Measurements from ENCODE around the gene ADCY4.

Gene ADCY4

GRCh38 chr14:24304019-24304387 lies 30.9 kb downstream of the ADCY4 start:
- no peaks in the 10 kb centered on the region for H3K9me3 ChIP-seq (ENCODE audit: control insufficient read depth, insufficient read depth, low read depth, low read length)
- H3K36me3 ChIP-seq (ENCODE audit: control insufficient read depth, insufficient read depth, low read length): peaks cover 64% of the 10 kb centered on the region
- H3K27ac ChIP-seq (ENCODE audit: low read depth, low read length): no peak overlapping the region
- H3K9ac ChIP-seq (ENCODE audit: low read length): no peak overlapping the region
- no peak overlapping the region for H3K4me3 ChIP-seq (ENCODE audit: low read depth, low read length)
- peaks cover 9% of the 10 kb centered on the region; the same call in 1 of the 2 replicates for H3K4me1 ChIP-seq (ENCODE audit: control insufficient read depth, insufficient read depth, low read length)
- H3K27me3 ChIP-seq (ENCODE audit: control insufficient read depth, insufficient read depth, low read length): no peaks in the 10 kb centered on the region

GRCh38 chr14:24300326-24300980 lies 34.4 kb downstream of the ADCY4 start:
- Histone ChIP-seq H3K4me1 (ENCODE audit: control insufficient read depth, insufficient read depth, low read length) (peaks cover 14% of the 10 kb centered on the region), H3K9ac (ENCODE audit: low read length) (peak overlapping the region; percentile 81), H3K9me3 (ENCODE audit: control insufficient read depth, insufficient read depth, low read depth, low read length) (no peaks in the 10 kb centered on the region), H3K27ac (ENCODE audit: low read depth, low read length) (peak overlapping the region; percentile 38; the same call in 1 of the 2 replicates), H3K4me3 (ENCODE audit: low read depth, low read length) (peak overlapping the region; percentile 90), H3K27me3 (ENCODE audit: control insufficient read depth, insufficient read depth, low read length) (no peaks in the 10 kb centered on the region), H3K36me3 (ENCODE audit: control insufficient read depth, insufficient read depth, low read length) (peaks cover 53% of the 10 kb centered on the region)

DNA sequence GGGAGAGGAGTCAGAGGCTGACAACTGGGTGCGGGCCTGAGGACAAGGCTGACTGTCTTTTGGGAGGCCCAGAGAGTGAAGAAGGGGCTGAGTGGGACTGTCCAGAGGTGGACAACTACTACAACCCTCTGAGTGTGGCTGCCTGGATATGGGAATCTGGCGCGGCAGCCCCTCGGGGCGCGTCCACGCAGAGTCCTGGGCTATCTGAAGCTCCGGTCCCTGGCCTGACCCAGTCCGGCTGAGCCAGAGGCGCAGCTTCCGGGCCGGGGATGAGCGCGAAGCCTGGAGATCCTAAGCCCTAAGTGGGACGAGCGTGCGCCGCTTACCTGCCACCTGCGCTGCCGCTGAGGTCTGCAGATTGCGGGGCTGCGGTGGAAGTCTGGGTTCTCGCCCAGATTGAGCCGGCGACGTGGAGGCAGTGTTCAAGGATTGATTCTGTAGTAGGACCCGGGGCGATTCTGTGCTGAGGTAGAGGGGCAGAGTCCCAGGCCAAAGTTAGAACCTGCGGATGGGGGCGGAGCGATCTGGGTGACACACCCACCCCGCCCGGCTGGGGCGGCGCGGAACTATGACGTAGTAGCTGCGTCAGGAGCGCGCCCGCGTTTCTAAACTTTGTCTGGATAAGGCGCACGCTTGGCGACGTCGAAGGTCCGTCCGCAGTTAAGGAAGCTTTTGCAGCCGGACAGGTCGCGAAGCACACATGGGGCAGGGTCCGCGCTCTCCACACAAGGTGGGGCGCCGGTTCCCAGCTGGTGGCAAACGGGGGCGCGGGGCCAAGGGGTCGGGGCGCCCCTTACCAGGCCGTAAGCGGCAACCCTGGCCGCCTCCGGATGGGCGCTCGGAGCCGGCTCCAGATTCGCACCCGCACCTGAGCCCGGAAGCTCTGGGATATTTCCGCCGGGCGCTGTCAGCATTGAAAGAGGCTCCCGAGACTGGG lies 35.3 kb downstream of the ADCY4 start, which contains the start of the genes DHRS1 and NOP9:
Gene DHRS1 (minus strand): TSS at position 526 of the 937 bp plus-strand sequence. CDS start 674 bp downstream, outside the sequence.
Gene NOP9 (plus strand): TSS at position 596 of the 937 bp plus-strand sequence. CDS start 105 bp downstream, at position 701.
- Histone ChIP-seq H3K27me3 (ENCODE audit: control insufficient read depth, insufficient read depth, low read length) (no peaks in the 10 kb centered on the region), H3K36me3 (ENCODE audit: control insufficient read depth, insufficient read depth, low read length) (peaks cover 48% of the 10 kb centered on the region), H3K27ac (ENCODE audit: low read depth, low read length) (peak within 1 kb of the TSS; percentile 38; the same call in 1 of the 2 replicates), H3K9me3 (ENCODE audit: control insufficient read depth, insufficient read depth, low read depth, low read length) (no peaks in the 10 kb centered on the region), H3K9ac (ENCODE audit: low read length) (peak within 1 kb of the TSS; percentile 81), H3K4me1 (ENCODE audit: control insufficient read depth, insufficient read depth, low read length) (peaks cover 14% of the 10 kb centered on the region), H3K4me3 (ENCODE audit: low read depth, low read length) (peak within 1 kb of the TSS; percentile 90)

GRCh38 chr14:24298892-24299254 lies 36.0 kb downstream of the ADCY4 start:
- H3K4me3 ChIP-seq (ENCODE audit: low read depth, low read length): peak overlapping the region; percentile 90
- no peaks in the 10 kb centered on the region for H3K27me3 ChIP-seq (ENCODE audit: control insufficient read depth, insufficient read depth, low read length)
- peak overlapping the region; percentile 81 for H3K9ac ChIP-seq (ENCODE audit: low read length)
- H3K4me1 ChIP-seq (ENCODE audit: control insufficient read depth, insufficient read depth, low read length): peaks cover 14% of the 10 kb centered on the region
- H3K36me3 ChIP-seq (ENCODE audit: control insufficient read depth, insufficient read depth, low read length): peaks cover 42% of the 10 kb centered on the region
- H3K9me3 ChIP-seq (ENCODE audit: control insufficient read depth, insufficient read depth, low read depth, low read length): no peaks in the 10 kb centered on the region
- no peak overlapping the region for H3K27ac ChIP-seq (ENCODE audit: low read depth, low read length)

DNA sequence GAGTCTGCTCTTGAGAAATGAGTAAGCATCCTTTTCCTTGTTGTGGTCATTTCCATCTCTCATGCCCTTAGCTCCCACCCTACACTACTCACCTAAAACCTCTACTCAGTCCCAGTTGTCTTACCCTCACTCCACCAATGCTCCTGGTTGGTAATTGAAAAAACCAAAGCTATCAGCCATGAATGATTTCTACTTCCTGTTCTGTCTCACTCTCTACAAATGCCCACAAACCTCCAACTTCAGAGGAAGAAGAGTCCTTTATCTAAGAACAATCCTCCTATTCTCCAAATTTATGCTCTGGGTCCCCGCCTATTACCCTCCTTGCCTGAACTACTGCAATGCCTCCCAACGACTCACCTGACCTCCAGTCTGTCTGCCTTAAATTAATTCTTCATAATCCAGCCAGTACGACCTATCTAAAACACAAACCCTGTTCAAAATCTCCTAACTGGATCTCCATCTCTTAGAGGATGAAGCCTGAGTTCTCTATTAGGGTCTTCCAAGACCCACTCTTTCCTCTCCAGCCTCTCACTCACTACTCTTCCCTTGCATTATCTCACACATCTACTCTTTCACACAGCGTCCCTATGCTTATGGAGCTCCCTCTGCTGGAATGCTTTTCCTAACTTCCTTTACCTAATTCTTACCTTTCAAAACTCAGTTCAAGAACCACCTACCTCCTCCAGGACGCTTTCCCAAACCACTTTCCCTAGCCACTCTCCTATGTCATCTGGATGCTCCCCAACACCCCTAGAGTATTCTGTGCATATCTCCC lies 37.5 kb downstream of the ADCY4 start:
- Histone ChIP-seq H3K4me3 (ENCODE audit: low read depth, low read length) (no peak overlapping the region), H3K9ac (ENCODE audit: low read length) (no peak overlapping the region), H3K27ac (ENCODE audit: low read depth, low read length) (no peak overlapping the region), H3K9me3 (ENCODE audit: control insufficient read depth, insufficient read depth, low read depth, low read length) (no peaks in the 10 kb centered on the region), H3K36me3 (ENCODE audit: control insufficient read depth, insufficient read depth, low read length) (peaks cover 32% of the 10 kb centered on the region), H3K27me3 (ENCODE audit: control insufficient read depth, insufficient read depth, low read length) (no peaks in the 10 kb centered on the region), H3K4me1 (ENCODE audit: control insufficient read depth, insufficient read depth, low read length) (peaks cover 14% of the 10 kb centered on the region)

GRCh38 chr14:24296341-24297157 lies 38.3 kb downstream of the ADCY4 start:
- H3K27me3 ChIP-seq (ENCODE audit: control insufficient read depth, insufficient read depth, low read length): no peaks in the 10 kb centered on the region
- no peak overlapping the region for H3K9ac ChIP-seq (ENCODE audit: low read length)
- H3K4me3 ChIP-seq (ENCODE audit: low read depth, low read length): no peak overlapping the region
- peaks cover 14% of the 10 kb centered on the region for H3K4me1 ChIP-seq (ENCODE audit: control insufficient read depth, insufficient read depth, low read length)
- H3K9me3 ChIP-seq (ENCODE audit: control insufficient read depth, insufficient read depth, low read depth, low read length): no peaks in the 10 kb centered on the region
- H3K27ac ChIP-seq (ENCODE audit: low read depth, low read length): no peak overlapping the region
- H3K36me3 ChIP-seq (ENCODE audit: control insufficient read depth, insufficient read depth, low read length): peaks cover 32% of the 10 kb centered on the region

DNA sequence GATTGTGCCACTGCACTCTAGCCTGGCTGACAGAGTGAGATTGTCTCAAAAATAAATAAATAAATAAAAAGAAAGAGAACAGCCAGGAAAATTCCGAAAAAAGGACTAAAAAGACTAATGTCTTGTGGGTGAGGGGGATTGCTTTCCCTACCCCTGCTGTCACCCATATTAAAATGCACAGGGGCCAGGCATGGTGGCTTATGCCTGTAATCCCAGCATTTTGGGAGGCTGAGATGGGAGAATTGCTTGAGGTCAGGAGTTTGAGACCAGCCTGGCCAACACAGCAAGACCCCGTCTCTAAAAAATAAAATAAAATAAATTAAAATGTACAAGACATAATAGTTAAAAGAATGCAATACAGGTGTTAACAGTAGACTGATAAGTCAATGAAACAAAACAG lies 41.3 kb downstream of the ADCY4 start:
- Histone ChIP-seq H3K4me1 (ENCODE audit: control insufficient read depth, insufficient read depth, low read length) (peaks cover 5% of the 10 kb centered on the region; the same call in 1 of the 2 replicates), H3K36me3 (ENCODE audit: control insufficient read depth, insufficient read depth, low read length) (peaks cover 51% of the 10 kb centered on the region), H3K9me3 (ENCODE audit: control insufficient read depth, insufficient read depth, low read depth, low read length) (no peaks in the 10 kb centered on the region), H3K9ac (ENCODE audit: low read length) (no peak overlapping the region), H3K27ac (ENCODE audit: low read depth, low read length) (no peak overlapping the region), H3K27me3 (ENCODE audit: control insufficient read depth, insufficient read depth, low read length) (no peaks in the 10 kb centered on the region), H3K4me3 (ENCODE audit: low read depth, low read length) (no peak overlapping the region)

- Histone ChIP-seq H3K27me3 (ENCODE audit: control insufficient read depth, insufficient read depth, low read length) (no peaks in the 10 kb centered on the region), H3K4me1 (ENCODE audit: control insufficient read depth, insufficient read depth, low read length) (peaks cover 5% of the 10 kb centered on the region; the same call in 1 of the 2 replicates), H3K9ac (ENCODE audit: low read length) (no peak overlapping the region), H3K27ac (ENCODE audit: low read depth, low read length) (no peak overlapping the region), H3K9me3 (ENCODE audit: control insufficient read depth, insufficient read depth, low read depth, low read length) (no peaks in the 10 kb centered on the region), H3K4me3 (ENCODE audit: low read depth, low read length) (no peak overlapping the region), H3K36me3 (ENCODE audit: control insufficient read depth, insufficient read depth, low read length) (peaks cover 51% of the 10 kb centered on the region)
Observed at GRCh38 chr14:24292118-24292807, 42.6 kb downstream of the ADCY4 start.

DNA sequence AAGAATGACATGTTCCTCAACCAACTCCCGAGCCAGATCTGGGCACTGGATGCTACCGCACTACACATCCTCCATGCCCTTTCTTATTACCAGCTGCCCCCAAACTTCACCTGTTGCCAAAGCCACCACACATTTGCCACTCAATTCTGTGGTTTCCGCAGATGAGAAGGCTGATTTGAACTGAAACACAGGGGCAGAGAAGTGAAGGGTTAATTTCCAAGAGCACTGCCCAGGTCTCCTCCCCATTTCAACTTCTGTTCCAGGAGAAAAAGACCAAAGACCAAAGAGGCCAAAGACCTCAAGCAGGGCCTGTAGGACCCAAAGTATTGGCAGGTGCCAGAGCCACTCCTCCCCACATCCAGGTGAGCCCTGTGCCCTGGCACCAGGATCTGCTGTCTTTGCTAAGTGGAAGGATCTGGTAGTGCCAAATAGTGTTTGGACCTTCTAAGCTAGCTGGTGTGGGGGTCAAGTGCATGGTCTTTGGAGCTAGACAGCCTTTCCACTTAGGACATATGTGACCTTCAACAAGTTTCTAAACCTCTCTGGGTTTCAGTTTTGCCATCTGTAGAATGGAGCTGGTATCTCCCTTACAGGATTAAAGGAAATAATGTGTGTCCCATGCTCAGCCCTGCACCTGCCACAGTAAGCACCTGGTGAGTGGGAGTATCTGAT lies 43.3 kb downstream of the ADCY4 start:
- H3K9me3 ChIP-seq (ENCODE audit: control insufficient read depth, insufficient read depth, low read depth, low read length): no peaks in the 10 kb centered on the region
- H3K36me3 ChIP-seq (ENCODE audit: control insufficient read depth, insufficient read depth, low read length): peaks cover 51% of the 10 kb centered on the region
- H3K27me3 ChIP-seq (ENCODE audit: control insufficient read depth, insufficient read depth, low read length): no peaks in the 10 kb centered on the region
- no peak overlapping the region for H3K4me3 ChIP-seq (ENCODE audit: low read depth, low read length)
- no peak overlapping the region for H3K27ac ChIP-seq (ENCODE audit: low read depth, low read length)
- H3K9ac ChIP-seq (ENCODE audit: low read length): no peak overlapping the region
- peaks cover 3% of the 10 kb centered on the region; the same call in 1 of the 2 replicates for H3K4me1 ChIP-seq (ENCODE audit: control insufficient read depth, insufficient read depth, low read length)

Data from HUES6 (cell line).